TTC549 (cell line): ENCODE data around the gene CTDP1.

Experiments used
- FAIRE-seq: peaks from 2 replicates; lab custom pipeline; 2012; peaks lifted over from hg19 to GRCh38; lab: Jason Lieb, UNC

Gene CTDP1

GRCh38 chr18:79785831-79786230, 106.2 kb downstream of the CTDP1 start:
- no peak for FAIRE-seq

- FAIRE-seq: no peak
Measured at GRCh38 chr18:79786304-79786703, 106.7 kb downstream of the CTDP1 start.

GRCh38 chr18:79786786-79787526, 107.4 kb downstream of the CTDP1 start:
- FAIRE-seq: no peak

GRCh38 chr18:79787527-79787864, 107.9 kb downstream of the CTDP1 start:
- no peak for FAIRE-seq

- no peak for FAIRE-seq
Measured at GRCh38 chr18:79787865-79788733, 108.5 kb downstream of the CTDP1 start.

- FAIRE-seq: no peak
Measured at GRCh38 chr18:79788734-79789085, 109.1 kb downstream of the CTDP1 start.

GRCh38 chr18:79789091-79789891, 109.7 kb downstream of the CTDP1 start:
- FAIRE-seq: no peak

GRCh38 chr18:79789901-79790890, 110.6 kb downstream of the CTDP1 start:
- no peak for FAIRE-seq

GRCh38 chr18:79790996-79791972, 111.7 kb downstream of the CTDP1 start:
- FAIRE-seq: no peak

GRCh38 chr18:79792096-79792987, 112.7 kb downstream of the CTDP1 start:
- FAIRE-seq: no peak

- no peak for FAIRE-seq
Measured at GRCh38 chr18:79792988-79793355, 113.4 kb downstream of the CTDP1 start.

- FAIRE-seq: no peak
Measured at GRCh38 chr18:79794846-79795245, 115.2 kb downstream of the CTDP1 start.

- FAIRE-seq: no peak
Measured at GRCh38 chr18:79795446-79795845, 115.8 kb downstream of the CTDP1 start.

GRCh38 chr18:79796016-79796415, 116.4 kb downstream of the CTDP1 start:
- no peak for FAIRE-seq

- no peak for FAIRE-seq
Measured at GRCh38 chr18:79796531-79797405, 117.2 kb downstream of the CTDP1 start.

GRCh38 chr18:79797518-79798345, 118.1 kb downstream of the CTDP1 start, which contains the start of gene KCNG2:
Gene KCNG2 (plus strand): TSS chr18:79797938. CDS start chr18:79863668, 65,730 bp downstream.
- FAIRE-seq: no peak

- FAIRE-seq: no peak
Measured at GRCh38 chr18:79798346-79798998, 118.9 kb downstream of the CTDP1 start.
